ENCODE data around the gene PTPN6.

DNA sequence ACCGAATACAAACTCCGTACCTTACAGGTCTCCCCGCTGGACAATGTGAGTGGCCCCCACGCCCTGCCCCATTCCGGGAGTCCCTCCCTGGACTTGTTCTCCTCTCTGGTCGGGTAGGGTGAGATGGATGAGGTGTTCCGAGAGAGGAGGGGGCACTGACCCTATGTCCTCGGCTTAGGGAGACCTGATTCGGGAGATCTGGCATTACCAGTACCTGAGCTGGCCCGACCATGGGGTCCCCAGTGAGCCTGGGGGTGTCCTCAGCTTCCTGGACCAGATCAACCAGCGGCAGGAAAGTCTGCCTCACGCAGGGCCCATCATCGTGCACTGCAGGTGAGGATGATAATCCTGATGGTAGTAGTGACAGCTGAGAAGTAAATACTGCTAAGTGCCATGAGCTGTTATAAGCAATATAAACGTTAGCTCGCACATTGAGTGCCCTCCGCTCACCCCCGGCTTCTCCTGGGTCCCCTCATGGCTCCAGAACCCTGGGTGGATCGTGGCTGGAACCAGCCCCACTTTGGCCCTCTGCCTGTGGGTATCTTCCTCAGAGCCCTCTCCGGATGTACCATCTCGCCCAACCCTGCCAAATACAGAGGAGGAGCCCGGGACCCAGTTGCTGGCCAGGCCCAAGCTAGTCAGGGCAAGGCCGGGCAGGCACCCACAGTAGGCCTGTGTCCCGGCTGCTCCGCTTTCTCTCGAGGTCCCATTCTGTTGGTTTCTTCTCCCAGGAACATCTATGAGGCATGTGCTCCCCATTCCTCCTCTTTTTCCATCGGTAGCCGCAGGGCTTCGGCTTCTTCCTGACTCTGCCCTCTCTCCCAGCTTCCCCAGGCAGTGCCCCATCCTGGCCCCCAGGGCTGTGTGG is 6.8 kb downstream of the PTPN6 start:
- no peak for TF ChIP-seq SMC3 (IDR thresholded peaks at IDR 0.05; ENCODE audit: borderline replicate concordance, low read length)
- no peak for TF ChIP-seq POLR2A (IDR thresholded peaks at IDR 0.05; ENCODE audit: low read depth, low read length)
- peak; percentile 32; the same call in 1 of the 2 replicates for TF ChIP-seq POLR2AphosphoS5 (IDR thresholded peaks at IDR 0.05; ENCODE audit: low read length)
- TF ChIP-seq, protein P1, sequence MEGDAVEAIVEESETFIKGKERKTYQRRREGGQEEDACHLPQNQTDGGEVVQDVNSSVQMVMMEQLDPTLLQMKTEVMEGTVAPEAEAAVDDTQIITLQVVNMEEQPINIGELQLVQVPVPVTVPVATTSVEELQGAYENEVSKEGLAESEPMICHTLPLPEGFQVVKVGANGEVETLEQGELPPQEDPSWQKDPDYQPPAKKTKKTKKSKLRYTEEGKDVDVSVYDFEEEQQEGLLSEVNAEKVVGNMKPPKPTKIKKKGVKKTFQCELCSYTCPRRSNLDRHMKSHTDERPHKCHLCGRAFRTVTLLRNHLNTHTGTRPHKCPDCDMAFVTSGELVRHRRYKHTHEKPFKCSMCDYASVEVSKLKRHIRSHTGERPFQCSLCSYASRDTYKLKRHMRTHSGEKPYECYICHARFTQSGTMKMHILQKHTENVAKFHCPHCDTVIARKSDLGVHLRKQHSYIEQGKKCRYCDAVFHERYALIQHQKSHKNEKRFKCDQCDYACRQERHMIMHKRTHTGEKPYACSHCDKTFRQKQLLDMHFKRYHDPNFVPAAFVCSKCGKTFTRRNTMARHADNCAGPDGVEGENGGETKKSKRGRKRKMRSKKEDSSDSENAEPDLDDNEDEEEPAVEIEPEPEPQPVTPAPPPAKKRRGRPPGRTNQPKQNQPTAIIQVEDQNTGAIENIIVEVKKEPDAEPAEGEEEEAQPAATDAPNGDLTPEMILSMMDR (IDR thresholded peaks at IDR 0.05 in 2 of 3, conservative IDR thresholded peaks at IDR 0.05 in 1 of 3; ENCODE audit: control insufficient read depth in 2 of 3, extremely low read depth in 1 of 3, insufficient read depth in 1 of 3, low read depth in 3 of 3, low read length in 3 of 3): no peak
- no peak for TF ChIP-seq CHD1 (IDR thresholded peaks at IDR 0.05; ENCODE audit: low read depth, low read length)
- no peak for TF ChIP-seq HDAC2 (IDR thresholded peaks at IDR 0.05)
- no peak for TF ChIP-seq RAD21 (IDR thresholded peaks at IDR 0.05; ENCODE audit: insufficient read depth, low read depth, low read length)

Data from GM12878 (cell line).